Caco-2 (cell line): ENCODE data around the gene RPS15. TPM values are rescaled to one million over a fixed set of nuclear protein-coding genes. Genes with fewer than 3 reads are reported as not detected.

ENCODE experiments used
- BruUV-seq: library from RNA; stranded (reverse); fragments of 400-500 nt; replicated peaks from 2 replicates; lab custom pipeline; 2021; lab: Mats Ljungman, UMichigan
- CTCF ChIA-PET: fragments of 300-600 bp; sonication (Branson Sonifier 250); formaldehyde crosslinking; loops from one replicate; lab custom pipeline; 2022; ENCODE audit warnings: antibody characterized with exemption; lab: Charles Lee
- POLR2A ChIA-PET: fragments of 300-600 bp; sonication (Branson Sonifier 250); formaldehyde crosslinking; loops from one replicate; lab custom pipeline; 2022; ENCODE audit warnings: antibody characterized with exemption; lab: Charles Lee
- DNase-seq, 2 experiments: peaks; one replicate each; pipeline versions ENCODE4 v3.0.0 to v3.0.0-alpha.2; 2020 to 2022
- H3K27me3 ChIP-seq: replicated peaks from 2 replicates; pipeline ENCODE4 v1.6.0; 2011; ENCODE audit warnings: low read length; ENCODE audit not compliant: control insufficient read depth, insufficient read depth
- H3K36me3 ChIP-seq: 2 replicates; pipeline ENCODE4 v1.5.1; 2011; ENCODE audit warnings: low read length; ENCODE audit not compliant: control insufficient read depth, insufficient read depth
- H3K4me1 ChIP-seq: fragments of 250-450 bp; sonication (Bioruptor Pico); 2 replicates; pipeline ENCODE4 v1.5.1; 2020; ENCODE audit warnings: mild to moderate bottlenecking
- H3K4me3 ChIP-seq: 2 replicates; pipeline ENCODE4 v1.5.1; 2011; ENCODE audit warnings: low read depth, mild to moderate bottlenecking, control low read depth, low read length
- H3K9me3 ChIP-seq: fragments of 250-450 bp; sonication (Bioruptor Pico); 2 replicates; pipeline ENCODE4 v1.5.1; 2020; ENCODE audit warnings: mild to moderate bottlenecking, moderate library complexity
- H3K27ac Mint-ChIP-seq: one replicate; pipeline ENCODE4 v1.8.0; 2022; ENCODE audit warnings: mixed read lengths; ENCODE audit not compliant: unreplicated experiment
- H3K27me3 Mint-ChIP-seq: one replicate; pipeline ENCODE4 v1.8.0; 2022; ENCODE audit warnings: mixed read lengths; ENCODE audit not compliant: insufficient read depth, unreplicated experiment
- H3K36me3 Mint-ChIP-seq: one replicate; pipeline ENCODE4 v1.8.0; 2022; ENCODE audit warnings: mild to moderate bottlenecking, mixed read lengths; ENCODE audit not compliant: insufficient read depth, unreplicated experiment
- H3K4me1 Mint-ChIP-seq: one replicate; pipeline ENCODE4 v1.8.0; 2022; ENCODE audit warnings: low read depth, mixed read lengths; ENCODE audit not compliant: unreplicated experiment
- H3K4me3 Mint-ChIP-seq: one replicate; pipeline ENCODE4 v1.8.0; 2022; ENCODE audit warnings: mild to moderate bottlenecking, moderate library complexity, mixed read lengths; ENCODE audit not compliant: unreplicated experiment
- H3K9me3 Mint-ChIP-seq: one replicate; pipeline ENCODE4 v1.8.0; 2022; ENCODE audit warnings: mixed read lengths; ENCODE audit not compliant: unreplicated experiment
- intact Hi-C: fragments of 100-400 bp; cut with micrococcal nuclease; formaldehyde crosslinking; loops from one replicate; pipeline ENCODE4 v1.10.0; 2022; ENCODE audit not compliant: unreplicated experiment
- total RNA-seq: library from RNA; stranded (reverse); gene quantifications from 2 replicates; pipeline ENCODE4 v1.2.3, GENCODE V29; 2022
- TF ChIP-seq, protein P1 (sequence below), 2 experiments: fragments of 200-600 bp in 1 of 2; IDR thresholded peaks; 1 replicate in 1 of 2; 2 replicates in 1 of 2; pipeline versions ENCODE4 v1.5.1 to v1.8.0; 2011 to 2022; ENCODE audit warnings: antibody characterized with exemption in 1 of 2, control low read depth in 1 of 2, inconsistent platforms in 1 of 2, low read depth in 1 of 2, low read length in 1 of 2, mild to moderate bottlenecking in 1 of 2, moderate library complexity in 1 of 2; ENCODE audit not compliant: insufficient read depth in 1 of 2, severe bottlenecking in 1 of 2, unreplicated experiment in 1 of 2

The RPS15 gene
- total RNA-seq, 1 experiment from 2014 or later: 1,192 TPM

DNA sequence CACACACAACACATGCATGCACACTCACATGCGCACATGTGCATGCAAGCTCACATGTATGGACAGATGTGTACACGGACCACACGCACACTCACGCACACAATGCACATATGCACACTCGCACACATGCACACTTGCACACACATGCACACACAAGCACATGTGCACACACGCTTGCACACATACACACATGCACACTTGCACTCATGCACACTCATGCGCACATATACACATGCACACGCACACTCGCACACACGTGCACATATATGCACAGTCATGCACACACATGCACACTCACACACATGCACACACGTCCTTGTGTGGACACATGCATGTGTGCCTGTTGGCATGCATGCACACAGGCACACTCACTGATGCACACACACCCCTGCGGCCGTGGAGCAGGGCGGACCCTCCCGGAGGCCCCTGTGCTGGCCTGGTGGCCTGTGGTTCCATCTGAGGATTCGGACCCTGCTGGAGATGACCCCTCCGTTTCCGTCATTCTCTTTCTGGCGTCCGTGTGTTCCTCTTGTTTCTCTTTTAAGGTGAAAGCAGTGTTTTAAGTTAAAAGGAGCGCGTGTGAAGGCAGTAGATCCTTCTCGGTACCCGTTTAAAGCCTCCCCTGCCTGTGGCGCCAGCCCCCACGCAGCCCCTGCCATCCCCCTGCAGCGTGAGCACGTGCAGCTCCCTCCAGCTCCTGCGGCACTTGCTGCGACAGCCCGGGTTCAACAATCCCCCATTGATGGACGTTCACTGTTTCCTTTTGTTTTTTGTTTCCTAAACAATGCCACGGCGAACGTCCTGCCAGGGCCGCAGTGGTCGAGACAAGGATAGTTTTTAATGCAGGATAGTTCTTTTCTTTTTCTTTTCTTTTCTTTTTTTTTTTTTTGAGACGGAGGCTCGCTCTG lies 48.9 kb upstream of the RPS15 start:
- no peak overlapping the region for H3K4me3 ChIP-seq
- POLR2A ChIA-PET: no interaction called here
- TF ChIP-seq, protein P1, sequence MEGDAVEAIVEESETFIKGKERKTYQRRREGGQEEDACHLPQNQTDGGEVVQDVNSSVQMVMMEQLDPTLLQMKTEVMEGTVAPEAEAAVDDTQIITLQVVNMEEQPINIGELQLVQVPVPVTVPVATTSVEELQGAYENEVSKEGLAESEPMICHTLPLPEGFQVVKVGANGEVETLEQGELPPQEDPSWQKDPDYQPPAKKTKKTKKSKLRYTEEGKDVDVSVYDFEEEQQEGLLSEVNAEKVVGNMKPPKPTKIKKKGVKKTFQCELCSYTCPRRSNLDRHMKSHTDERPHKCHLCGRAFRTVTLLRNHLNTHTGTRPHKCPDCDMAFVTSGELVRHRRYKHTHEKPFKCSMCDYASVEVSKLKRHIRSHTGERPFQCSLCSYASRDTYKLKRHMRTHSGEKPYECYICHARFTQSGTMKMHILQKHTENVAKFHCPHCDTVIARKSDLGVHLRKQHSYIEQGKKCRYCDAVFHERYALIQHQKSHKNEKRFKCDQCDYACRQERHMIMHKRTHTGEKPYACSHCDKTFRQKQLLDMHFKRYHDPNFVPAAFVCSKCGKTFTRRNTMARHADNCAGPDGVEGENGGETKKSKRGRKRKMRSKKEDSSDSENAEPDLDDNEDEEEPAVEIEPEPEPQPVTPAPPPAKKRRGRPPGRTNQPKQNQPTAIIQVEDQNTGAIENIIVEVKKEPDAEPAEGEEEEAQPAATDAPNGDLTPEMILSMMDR (IDR thresholded peaks at IDR 0.05; ENCODE audit: insufficient read depth in 1 of 2, low read depth in 1 of 2, low read length in 1 of 2, severe bottlenecking in 1 of 2, unreplicated experiment in 1 of 2): no peak
- peaks cover 4% of the 10 kb centered on the region; the same call in 1 of the 2 replicates for H3K36me3 ChIP-seq
- no peaks in the 10 kb centered on the region for H3K27me3 ChIP-seq
- no peaks in the 10 kb centered on the region for H3K4me1 Mint-ChIP-seq
- 0 out of 2 replicates have a peak, but pooled peaks cover 3% of the 10 kb centered on the region for H3K4me1 ChIP-seq
- no TSS peak for BruUV-seq
- no peaks in the 10 kb centered on the region for H3K27me3 Mint-ChIP-seq
- H3K4me3 Mint-ChIP-seq: no peak overlapping the region
- peaks cover 46% of the 10 kb centered on the region for H3K36me3 Mint-ChIP-seq
- no peak overlapping the region for H3K27ac Mint-ChIP-seq
- CTCF ChIA-PET: no interaction called here
- intact Hi-C loops: no loop called here
- no peaks in the 10 kb centered on the region for H3K9me3 ChIP-seq
- H3K9me3 Mint-ChIP-seq: no peaks in the 10 kb centered on the region
- DNase-seq: no peak

DNA sequence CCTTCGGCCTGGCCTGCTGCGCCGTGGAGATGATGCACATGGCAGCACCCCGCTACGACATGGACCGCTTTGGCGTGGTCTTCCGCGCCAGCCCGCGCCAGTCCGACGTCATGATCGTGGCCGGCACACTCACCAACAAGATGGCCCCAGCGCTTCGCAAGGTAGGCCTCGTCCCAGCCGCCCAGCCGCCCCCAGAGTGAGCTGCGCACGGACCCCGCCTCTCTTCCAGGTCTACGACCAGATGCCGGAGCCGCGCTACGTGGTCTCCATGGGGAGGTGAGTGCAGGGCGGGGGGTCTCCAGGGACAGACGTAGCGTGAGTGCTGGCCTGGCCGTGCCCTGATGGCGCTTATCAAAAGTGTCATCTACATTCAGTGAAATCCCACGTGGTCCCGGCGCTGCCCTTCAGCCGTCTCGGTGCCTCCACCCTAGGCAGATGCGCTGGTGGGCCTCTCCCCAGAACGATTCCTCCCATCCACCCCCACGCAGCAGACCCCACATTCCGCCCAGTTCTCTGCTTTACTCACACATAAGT lies 47.2 kb upstream of the RPS15 start:
- ChIA-PET CTCF (no interaction called here), POLR2A (no interaction called here)
- Histone ChIP-seq H3K27me3 (no peaks in the 10 kb centered on the region), H3K9me3 (no peaks in the 10 kb centered on the region), H3K4me3 (no peak overlapping the region), H3K36me3 (peaks cover 4% of the 10 kb centered on the region; the same call in 1 of the 2 replicates), H3K4me1 (no peaks in the 10 kb centered on the region)
- Mint-ChIP-seq H3K27ac (no peak overlapping the region), H3K4me1 (no peaks in the 10 kb centered on the region), H3K36me3 (peaks cover 61% of the 10 kb centered on the region), H3K9me3 (no peaks in the 10 kb centered on the region), H3K27me3 (no peaks in the 10 kb centered on the region), H3K4me3 (no peak overlapping the region)
- no TSS peak for BruUV-seq
- TF ChIP-seq, protein P1 (IDR thresholded peaks at IDR 0.05; ENCODE audit: insufficient read depth in 1 of 2, low read depth in 1 of 2, low read length in 1 of 2, severe bottlenecking in 1 of 2, unreplicated experiment in 1 of 2): no peak
- intact Hi-C loops: no loop called here
- DNase-seq: no peak

DNA sequence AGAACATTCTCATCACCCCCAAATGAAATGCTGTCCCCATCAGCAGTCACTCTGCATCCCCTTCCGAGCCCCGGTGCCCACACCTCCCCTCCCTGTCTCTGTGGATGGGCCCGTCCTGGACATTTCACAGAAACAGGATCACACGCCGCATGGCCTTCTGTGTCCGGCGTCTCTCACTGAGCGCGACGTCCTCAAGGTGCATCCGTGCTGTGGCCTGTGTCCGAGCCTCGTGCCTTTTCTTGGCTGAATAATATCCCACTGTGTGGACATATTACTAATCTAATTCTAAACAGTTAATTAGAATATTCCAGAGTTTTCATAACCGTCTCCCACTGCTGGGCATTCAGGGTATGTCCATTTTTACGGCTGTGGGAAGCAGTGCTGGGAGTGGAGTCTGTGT lies 45.8 kb upstream of the RPS15 start:
- no peak overlapping the region for H3K27ac Mint-ChIP-seq
- CTCF ChIA-PET: no interaction called here
- no peaks in the 10 kb centered on the region for H3K4me1 Mint-ChIP-seq
- BruUV-seq: no TSS peak
- H3K36me3 Mint-ChIP-seq: peaks cover 71% of the 10 kb centered on the region
- H3K9me3 Mint-ChIP-seq: no peaks in the 10 kb centered on the region
- Histone ChIP-seq H3K9me3 (no peaks in the 10 kb centered on the region), H3K4me1 (no peaks in the 10 kb centered on the region), H3K27me3 (no peaks in the 10 kb centered on the region), H3K36me3 (peaks cover 4% of the 10 kb centered on the region; the same call in 1 of the 2 replicates), H3K4me3 (no peak overlapping the region)
- intact Hi-C loops: no loop called here
- H3K4me3 Mint-ChIP-seq: no peak overlapping the region
- POLR2A ChIA-PET: no interaction called here
- no peak for DNase-seq
- H3K27me3 Mint-ChIP-seq: no peaks in the 10 kb centered on the region
- TF ChIP-seq, protein P1 (IDR thresholded peaks at IDR 0.05; ENCODE audit: insufficient read depth in 1 of 2, low read depth in 1 of 2, low read length in 1 of 2, severe bottlenecking in 1 of 2, unreplicated experiment in 1 of 2): no peak
